WI38 (cell line): ENCODE data around the gene RIMKLA.

Experiments
- H3K4me3 ChIP-seq: 2 replicates; pipeline ENCODE4 v1.5.1; 2011; ENCODE audit warnings: low read depth, mild to moderate bottlenecking, control low read depth, low read length
- TF ChIP-seq, protein P1 (sequence below): IDR thresholded peaks from 2 replicates; pipeline ENCODE4 v1.5.1; 2012; ENCODE audit warnings: low read depth, mild to moderate bottlenecking, control low read depth, low read length

The RIMKLA gene

DNA sequence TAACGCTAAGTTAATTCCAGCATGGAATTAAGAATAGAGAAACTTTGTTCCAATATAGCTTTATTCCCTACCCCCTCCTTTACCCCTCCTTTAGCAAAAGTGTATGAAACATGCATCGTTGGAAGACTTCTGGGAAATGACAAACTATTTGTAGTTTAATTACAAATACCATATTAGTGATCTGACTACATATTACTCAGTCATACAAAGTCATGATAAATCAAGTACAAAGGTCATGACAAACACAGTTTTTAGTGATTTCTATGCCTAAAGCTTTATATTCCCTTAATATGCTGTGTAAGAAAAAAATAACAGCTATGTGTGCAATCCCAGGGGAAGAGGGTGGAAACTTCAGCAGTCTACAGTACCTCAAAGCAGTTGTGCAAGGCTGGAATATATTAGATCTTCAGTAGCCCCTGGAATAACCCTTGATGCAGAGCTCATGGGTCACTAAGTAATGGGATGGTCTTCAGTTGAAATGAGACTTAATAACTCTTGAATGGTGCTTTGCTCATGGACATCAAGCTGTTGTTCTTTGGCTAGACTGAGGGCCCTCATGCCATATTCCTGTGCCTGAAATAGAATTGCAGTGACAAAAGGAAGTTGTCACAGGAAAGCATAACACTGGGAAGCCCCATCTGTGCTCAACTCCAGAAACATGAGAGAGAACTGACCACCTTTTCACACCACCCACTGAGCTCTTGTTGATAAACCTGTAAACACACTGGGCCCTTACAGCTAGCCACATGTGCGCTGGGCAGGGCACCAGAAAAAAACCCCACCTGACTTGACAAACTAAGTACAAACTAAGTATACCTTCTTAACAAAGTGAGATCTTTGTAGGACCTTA lies 49.9 kb downstream of the RIMKLA start:
- TF ChIP-seq, protein P1, sequence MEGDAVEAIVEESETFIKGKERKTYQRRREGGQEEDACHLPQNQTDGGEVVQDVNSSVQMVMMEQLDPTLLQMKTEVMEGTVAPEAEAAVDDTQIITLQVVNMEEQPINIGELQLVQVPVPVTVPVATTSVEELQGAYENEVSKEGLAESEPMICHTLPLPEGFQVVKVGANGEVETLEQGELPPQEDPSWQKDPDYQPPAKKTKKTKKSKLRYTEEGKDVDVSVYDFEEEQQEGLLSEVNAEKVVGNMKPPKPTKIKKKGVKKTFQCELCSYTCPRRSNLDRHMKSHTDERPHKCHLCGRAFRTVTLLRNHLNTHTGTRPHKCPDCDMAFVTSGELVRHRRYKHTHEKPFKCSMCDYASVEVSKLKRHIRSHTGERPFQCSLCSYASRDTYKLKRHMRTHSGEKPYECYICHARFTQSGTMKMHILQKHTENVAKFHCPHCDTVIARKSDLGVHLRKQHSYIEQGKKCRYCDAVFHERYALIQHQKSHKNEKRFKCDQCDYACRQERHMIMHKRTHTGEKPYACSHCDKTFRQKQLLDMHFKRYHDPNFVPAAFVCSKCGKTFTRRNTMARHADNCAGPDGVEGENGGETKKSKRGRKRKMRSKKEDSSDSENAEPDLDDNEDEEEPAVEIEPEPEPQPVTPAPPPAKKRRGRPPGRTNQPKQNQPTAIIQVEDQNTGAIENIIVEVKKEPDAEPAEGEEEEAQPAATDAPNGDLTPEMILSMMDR, result no peak
- no peak overlapping the region for H3K4me3 ChIP-seq

DNA sequence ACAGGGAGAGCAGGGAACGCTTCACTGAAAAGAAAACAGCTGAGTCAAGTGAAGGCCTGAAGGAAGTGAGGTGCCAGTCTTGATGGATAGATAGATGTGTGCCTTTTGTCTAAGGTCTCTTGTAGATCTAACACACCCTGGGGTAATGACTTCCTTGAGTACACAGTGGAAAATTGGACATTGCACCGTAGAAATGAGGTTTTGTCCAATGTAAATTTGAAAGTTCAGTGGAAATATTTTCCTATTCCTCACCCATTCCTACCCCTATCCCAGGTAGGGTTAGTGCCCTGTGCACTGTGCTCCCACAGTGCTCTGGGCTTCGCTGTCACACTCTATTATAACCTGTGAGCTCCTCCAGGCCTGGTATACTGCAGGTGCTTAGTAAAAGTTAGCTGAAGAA lies 50.9 kb downstream of the RIMKLA start:
- TF ChIP-seq, protein P1, result no peak

DNA sequence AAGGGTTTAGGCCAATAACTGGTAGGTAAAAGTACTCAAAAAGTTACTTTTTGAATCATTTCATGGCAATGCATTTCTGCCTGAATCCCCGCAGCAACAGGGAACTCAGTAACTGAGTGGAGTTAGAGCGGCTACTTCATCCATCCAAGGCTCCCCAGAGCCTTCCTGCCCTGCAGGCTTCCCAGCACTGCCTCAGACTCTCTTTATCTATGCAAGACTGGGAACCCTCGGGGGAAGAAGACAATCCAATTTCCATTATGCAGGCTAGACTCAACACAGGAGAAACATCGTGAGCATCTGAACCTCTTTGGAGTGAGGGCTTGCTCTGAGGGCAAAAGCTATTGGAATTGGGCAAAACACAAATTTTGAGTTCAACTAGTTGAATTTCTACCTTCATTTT lies 52.1 kb downstream of the RIMKLA start:
- H3K4me3 ChIP-seq, result no peak overlapping the region
- TF ChIP-seq, protein P1, result no peak

More for the DNA sequence above, 50.9 kb downstream of the RIMKLA start:
- H3K4me3 ChIP-seq, result no peak overlapping the region

DNA sequence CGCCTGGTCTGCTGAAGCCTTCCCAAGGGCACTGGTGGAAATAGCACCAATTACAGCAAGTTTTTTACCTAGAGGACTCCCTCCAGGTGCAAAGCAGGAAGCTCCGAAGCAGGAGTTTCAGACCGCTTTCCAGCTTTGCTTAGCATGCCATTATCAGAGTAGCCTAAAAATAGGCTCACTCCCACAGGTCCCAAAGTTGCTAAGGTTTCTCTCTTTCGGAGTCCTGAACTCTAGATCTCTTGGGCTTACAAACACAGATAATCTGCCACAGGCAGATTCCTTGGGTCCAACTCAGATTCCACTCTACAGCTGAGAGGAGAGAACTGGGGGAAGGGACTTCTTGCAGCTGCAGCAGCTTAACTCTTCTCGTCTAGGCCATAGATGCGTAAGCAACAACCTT lies 52.8 kb downstream of the RIMKLA start:
- TF ChIP-seq, protein P1, result no peak
- no peak overlapping the region for H3K4me3 ChIP-seq

DNA sequence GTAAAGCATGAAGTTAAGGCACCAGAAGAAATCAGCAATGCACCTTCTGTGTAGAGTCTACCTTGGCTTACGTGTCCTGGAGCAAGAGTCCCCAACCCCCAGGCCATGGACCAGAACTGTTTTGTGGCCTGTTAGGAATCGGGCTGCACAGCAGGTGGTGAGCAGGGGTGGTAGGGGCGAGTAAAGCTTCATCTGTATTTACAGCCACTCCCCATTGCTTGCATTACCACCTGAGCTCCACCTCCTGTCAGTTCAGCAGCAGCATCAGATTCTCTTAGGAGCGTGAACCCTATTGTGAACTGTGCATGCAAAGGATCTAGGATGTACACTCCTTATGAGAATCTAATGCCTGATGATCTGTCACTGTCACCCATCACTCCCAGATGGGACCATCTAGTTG lies 53.7 kb downstream of the RIMKLA start:
- TF ChIP-seq, protein P1, result no peak
- H3K4me3 ChIP-seq, result no peak overlapping the region

DNA sequence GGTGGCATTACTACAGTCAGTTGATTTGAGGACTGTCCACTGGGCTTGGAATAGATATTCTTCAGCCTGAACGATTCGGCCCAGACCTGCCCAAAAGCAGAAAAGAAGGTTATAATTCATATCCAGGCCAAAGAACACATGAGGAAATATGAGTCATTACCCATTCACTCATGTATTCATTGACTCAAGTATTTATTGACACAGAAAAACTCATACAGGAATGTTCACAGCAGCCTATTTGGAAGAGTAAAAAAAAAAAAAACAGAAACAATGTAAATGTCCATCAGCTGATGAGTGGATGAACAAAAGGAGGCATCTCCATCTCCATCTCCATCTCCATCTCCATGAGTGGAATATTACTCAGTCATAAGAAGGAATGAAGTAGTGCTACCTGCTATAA lies 59.3 kb downstream of the RIMKLA start:
- TF ChIP-seq, protein P1, result no peak

DNA sequence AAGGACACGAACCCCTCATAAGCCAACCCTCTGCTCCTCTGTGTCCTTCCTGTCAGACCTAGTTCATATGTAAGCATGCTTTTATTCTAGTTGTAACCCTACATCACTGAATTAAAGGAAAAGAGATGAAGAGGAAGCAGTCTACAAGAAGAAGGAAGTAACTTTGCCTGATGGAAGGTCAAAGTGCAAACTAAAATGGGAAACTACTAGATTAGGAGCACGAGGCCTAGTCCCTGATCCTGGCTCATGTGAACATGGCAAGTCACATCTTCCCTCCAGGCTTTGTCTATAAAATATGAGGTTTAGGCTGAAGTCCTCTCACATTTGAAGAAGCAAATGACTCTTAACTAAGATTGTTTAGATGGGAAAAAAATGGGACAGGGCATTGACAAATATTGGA lies 62.1 kb downstream of the RIMKLA start:
- no peak overlapping the region for H3K4me3 ChIP-seq
- TF ChIP-seq, protein P1, result no peak

More for the DNA sequence above, 59.3 kb downstream of the RIMKLA start:
- no peak overlapping the region for H3K4me3 ChIP-seq
